Thymus (tissue), 14 donors: ENCODE results near the gene SPATA31A3. TPM values are rescaled to one million over a fixed set of nuclear protein-coding genes. Genes with fewer than 3 reads are reported as not detected.
"Not testable (repeated sequence)": the region's sequence is repeated elsewhere in the genome, so short reads cannot be mapped to it uniquely, and the experiment has no call there.

ENCODE experiments used
- DNase-seq, 9 donors: peaks; one replicate each; pipeline ENCODE4 v3.0.0-alpha.2; 2013; ENCODE audit warnings: low spot score in 9 of 9, low read depth in 6 of 9, missing footprints in 1 of 9
- H3K27ac ChIP-seq, 2 donors: one replicate each; pipeline ENCODE4 v1.5.1; 2013; ENCODE audit warnings: control low read depth in 1 of 2, low read depth in 1 of 2, low read length in 1 of 2, mild to moderate bottlenecking in 1 of 2, moderate library complexity in 1 of 2
- H3K27me3 ChIP-seq, 2 donors: one replicate each; pipeline ENCODE4 v1.5.1; 2013; ENCODE audit warnings: low read length in 1 of 2; ENCODE audit not compliant: control insufficient read depth in 2 of 2, insufficient read depth in 1 of 2
- H3K36me3 ChIP-seq, 2 donors: one replicate each; pipeline ENCODE4 v1.5.1; 2013; ENCODE audit warnings: low read length in 1 of 2, mild to moderate bottlenecking in 1 of 2, moderate library complexity in 1 of 2; ENCODE audit not compliant: control insufficient read depth in 2 of 2, insufficient read depth in 2 of 2
- H3K4me1 ChIP-seq, 2 donors: one replicate each; pipeline ENCODE4 v1.5.1; 2013; ENCODE audit warnings: low read length in 2 of 2; ENCODE audit not compliant: control insufficient read depth in 2 of 2, insufficient read depth in 2 of 2
- H3K4me3 ChIP-seq, 2 donors: one replicate each; pipeline ENCODE4 v1.5.1; 2013; ENCODE audit warnings: low read length in 2 of 2, control low read depth in 1 of 2, mild to moderate bottlenecking in 1 of 2
- H3K9me3 ChIP-seq, 2 donors: one replicate each; pipeline ENCODE4 v1.5.1; 2013; ENCODE audit warnings: low read length in 1 of 2, mild to moderate bottlenecking in 1 of 2; ENCODE audit not compliant: control insufficient read depth in 2 of 2, insufficient read depth in 1 of 2
- WGBS: extraction: QIAGEN DNeasy Blood & Tissue Kit; methylation state at CpG from one replicate; pipeline ENCODE4 v1.1.7; 2013; 5-methylcytosine and 5-hydroxymethylcytosine counted together
- long read RNA-seq, 10 donors: transcript quantifications; one replicate each; lab custom pipeline, GENCODE V29; 2026
- polyA plus RNA-seq: library from polyadenylated mRNA; stranded (reverse); fragments of 200-250 nt; gene quantifications from one replicate; pipeline ENCODE4 v1.2.3, GENCODE V29; 2013
- total RNA-seq: library from RNA; stranded (reverse); fragments of 120-200 nt; gene quantifications from one replicate; pipeline ENCODE4 v1.2.4, GENCODE V29; 2013
- donor health status: healthy.

Gene SPATA31A3
- total RNA-seq (not detected), polyA plus RNA-seq (not detected)
- long read RNA-seq, donor 1 = 0 reads
- long read RNA-seq, donor 2 = 0 reads
- long read RNA-seq, donor 3 = 0 reads
- long read RNA-seq, donor 4 = 0 reads
- long read RNA-seq, donor 5 = 0 reads
- long read RNA-seq, donor 6 = 0 reads
- long read RNA-seq, donor 7 = 0 reads
- long read RNA-seq, donor 8 = 0 reads
- long read RNA-seq, donor 9 = 0 reads
- long read RNA-seq, donor 10 = 0 reads

- not testable (repeated sequence) for DNase-seq, H3K4me1 ChIP-seq, H3K4me3 ChIP-seq, H3K36me3 ChIP-seq, H3K27me3 ChIP-seq, H3K9me3 ChIP-seq, H3K27ac ChIP-seq
- WGBS = no CpG with 5 or more reads among the region's 7 CpGs
Observed at GRCh38 chr9:66992450-66992849, at the start of gene SPATA31A3. Gene SPATA31A3, minus strand, starts transcription at chr9:66992550. Its CDS starts 29 bp downstream, at chr9:66992521.

DNA sequence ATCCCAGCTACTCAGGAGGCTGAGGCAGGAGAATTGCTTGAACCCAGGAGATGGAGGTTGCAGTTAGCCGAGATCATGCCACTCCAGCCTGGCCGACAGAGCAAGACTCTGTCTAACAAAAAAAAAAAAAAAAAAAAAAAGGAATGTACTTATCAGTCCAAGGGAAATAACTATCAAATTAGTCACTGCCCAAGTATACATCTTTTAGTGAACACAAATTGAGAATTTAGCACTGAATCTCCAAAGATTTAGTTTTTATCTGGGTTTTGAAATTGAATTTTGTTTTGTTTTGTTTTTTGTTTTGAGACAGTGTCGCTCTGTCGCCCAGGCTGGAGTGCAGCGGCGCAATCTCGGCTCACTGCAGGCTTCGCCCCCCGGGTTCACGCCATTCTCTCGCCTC lies 39.8 kb downstream of the SPATA31A3 start:
- WGBS = 98% methylated on average over 11 of the region's 11 CpGs
- not testable (repeated sequence) for DNase-seq, H3K27ac ChIP-seq, H3K36me3 ChIP-seq, H3K9me3 ChIP-seq, H3K4me3 ChIP-seq, H3K4me1 ChIP-seq, H3K27me3 ChIP-seq

DNA sequence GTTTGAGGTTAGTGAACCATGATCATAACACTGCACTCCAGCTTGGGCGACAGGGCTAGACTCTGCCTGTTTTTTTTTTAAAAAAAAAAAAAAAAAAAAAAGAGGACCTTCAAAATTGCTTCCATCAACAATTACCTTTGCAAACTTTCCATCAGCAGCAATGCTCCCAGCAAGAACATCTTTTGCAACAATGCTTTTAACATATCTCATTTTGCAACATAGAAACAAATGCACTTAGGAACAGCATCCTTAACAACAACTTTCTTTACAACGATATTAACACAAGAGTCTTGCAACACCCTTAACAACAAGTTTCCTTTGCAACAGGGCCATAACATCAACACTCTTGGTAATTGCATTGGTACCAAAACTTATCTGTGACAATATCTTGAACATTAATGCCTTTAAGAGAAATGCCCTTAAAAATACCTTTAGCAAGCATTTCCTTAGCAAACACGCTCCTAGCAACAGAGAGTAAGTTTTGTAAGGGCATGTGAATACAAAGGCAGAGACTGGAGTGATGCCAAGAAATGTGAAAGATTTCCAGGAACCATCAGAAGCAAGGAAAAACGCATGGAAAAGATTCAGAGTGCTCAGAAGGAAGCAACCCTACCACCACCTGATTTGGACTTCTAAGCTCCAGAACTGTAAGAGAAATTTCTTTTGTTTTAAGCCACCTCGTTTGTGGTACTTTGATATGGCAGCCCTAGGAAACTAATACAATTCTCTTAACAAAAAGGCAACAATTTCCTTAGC lies 49.8 kb downstream of the SPATA31A3 start:
- H3K36me3 ChIP-seq, H3K27ac ChIP-seq, DNase-seq, H3K4me1 ChIP-seq, H3K9me3 ChIP-seq, H3K27me3 ChIP-seq, H3K4me3 ChIP-seq: not testable (repeated sequence)
- WGBS = 80% methylated on average over 5 of the region's 5 CpGs

- H3K4me3 ChIP-seq, H3K27me3 ChIP-seq, H3K4me1 ChIP-seq, H3K9me3 ChIP-seq, DNase-seq, H3K36me3 ChIP-seq, H3K27ac ChIP-seq: not testable (repeated sequence)
- WGBS = 67% methylated on average over 1 of the region's 2 CpGs
Observed at GRCh38 chr9:66939878-66940830, 52.2 kb downstream of the SPATA31A3 start.

GRCh38 chr9:66938322-66938721 lies 54.0 kb downstream of the SPATA31A3 start:
- DNase-seq = not testable (repeated sequence)

DNA sequence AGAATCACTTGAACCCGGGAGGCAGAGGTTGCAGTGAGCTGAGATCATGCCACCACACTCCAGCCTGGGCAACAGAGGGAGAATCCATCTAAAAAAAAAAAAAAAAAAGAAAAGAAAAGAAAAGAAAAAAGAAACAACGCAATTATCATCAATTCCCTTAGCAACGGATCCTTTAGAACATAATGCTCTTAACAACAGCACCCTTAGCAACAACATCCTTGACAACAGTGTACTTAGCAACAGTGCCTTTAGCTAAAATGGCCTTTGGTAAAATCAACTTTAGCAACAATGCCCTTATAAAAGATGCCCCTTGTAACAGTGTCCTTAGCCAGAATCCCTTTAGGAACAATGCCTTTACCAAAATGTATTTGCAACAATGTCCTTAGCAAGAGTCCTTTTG lies 54.7 kb downstream of the SPATA31A3 start:
- not testable (repeated sequence) for H3K4me1 ChIP-seq, H3K36me3 ChIP-seq, H3K9me3 ChIP-seq, H3K27me3 ChIP-seq, DNase-seq, H3K27ac ChIP-seq, H3K4me3 ChIP-seq
- WGBS = 91% methylated on average over 3 of the region's 3 CpGs

More at GRCh38 chr9:66938322-66938721, 54.0 kb downstream of the SPATA31A3 start:
- H3K9me3 ChIP-seq, H3K27ac ChIP-seq, H3K36me3 ChIP-seq, H3K4me1 ChIP-seq, H3K27me3 ChIP-seq, H3K4me3 ChIP-seq: not testable (repeated sequence)
- WGBS = 93% methylated on average over 4 of the region's 5 CpGs

Other genes with a start within 250 kb of the SPATA31A3 start
- gene ZNF658, start 91.8 kb downstream of the SPATA31A3 start, total RNA-seq = 7.2 TPM
- gene ZNF658, start 91.8 kb downstream of the SPATA31A3 start, polyA plus RNA-seq = 3.6 TPM